Epithelial cell of esophagus (primary cell): Measurements from ENCODE around the gene FRAS1.
"Not testable (repeated sequence)": the region's sequence is repeated elsewhere in the genome, so short reads cannot be mapped to it uniquely, and the experiment has no call there.

Source experiments
- DNase-seq: peaks from one replicate; pipeline ENCODE4 v3.0.0; 2010; ENCODE audit warnings: low read depth
- H3K4me3 ChIP-seq: 2 replicates; pipeline ENCODE4 v1.5.1; 2011; ENCODE audit warnings: mild to moderate bottlenecking, low read length, control low read depth
- CTCF ChIP-seq: IDR thresholded peaks from 2 replicates; pipeline ENCODE4 v1.5.1; 2011; ENCODE audit warnings: low read depth, mild to moderate bottlenecking, low read length, control low read depth, inconsistent platforms; ENCODE audit not compliant: insufficient read depth; ENCODE audit errors: missing control alignments

FRAS1 gene

GRCh38 chr4:78543424-78544125 is 486.5 kb downstream of the FRAS1 start:
- H3K4me3 ChIP-seq, result no peak overlapping the region
- DNase-seq, result no peak

GRCh38 chr4:78544678-78545077 is 487.6 kb downstream of the FRAS1 start:
- no peak overlapping the region for H3K4me3 ChIP-seq
- no peak for TF ChIP-seq CTCF
- DNase-seq, result no peak

More at GRCh38 chr4:78543424-78544125, 486.5 kb downstream of the FRAS1 start:
- no peak for TF ChIP-seq CTCF

GRCh38 chr4:78545275-78546246 is 488.4 kb downstream of the FRAS1 start:
- DNase-seq, result no peak
- no peak for TF ChIP-seq CTCF
- no peak overlapping the region for H3K4me3 ChIP-seq

GRCh38 chr4:78547899-78548298 is 490.8 kb downstream of the FRAS1 start:
- not testable (repeated sequence) for H3K4me3 ChIP-seq, DNase-seq

- DNase-seq, H3K4me3 ChIP-seq: not testable (repeated sequence)
These were observed 491.8 kb downstream of the FRAS1 start for GRCh38 chr4:78548889-78549288.

GRCh38 chr4:78551420-78552351 is 494.6 kb downstream of the FRAS1 start, which contains the start of gene ANXA3:
TSS of gene ANXA3 (plus strand) at chr4:78551770. CDS start at chr4:78554474, 2,704 bp downstream.
- peak within 1 kb of the TSS; percentile 57 for H3K4me3 ChIP-seq
- TF ChIP-seq CTCF, result no peak
- peak; percentile 58 for DNase-seq

- TF ChIP-seq CTCF, result no peak
- peak; percentile 86 for DNase-seq
- peak overlapping the region; percentile 57 for H3K4me3 ChIP-seq
These were observed 495.4 kb downstream of the FRAS1 start for GRCh38 chr4:78552389-78553042.
